HepG2 (cell line): ENCODE results near the gene HES7. TPM values are rescaled to one million over a fixed set of nuclear protein-coding genes. Genes with fewer than 3 reads are reported as not detected.

Experiments used
- CBFB ChIP-seq: sonication (generic); formaldehyde crosslinking; IDR thresholded peaks from 2 replicates; pipeline ENCODE4 v1.4.0; 2020; ENCODE audit warnings: missing genetic modification reagents
- CCAR2 ChIP-seq: fragments of 200-400 bp; formaldehyde crosslinking; optimal IDR thresholded peaks from 2 replicates; pipeline ENCODE3; 2018; ENCODE audit warnings: low read depth, mild to moderate bottlenecking, low read length, moderate library complexity
- CERS6 ChIP-seq: sonication (generic); formaldehyde crosslinking; IDR thresholded peaks from 2 replicates; pipeline ENCODE4 v1.5.0; 2020; ENCODE audit warnings: missing genetic modification reagents
- HIVEP1 ChIP-seq: sonication (generic); formaldehyde crosslinking; IDR thresholded peaks from 2 replicates; pipeline ENCODE4 v1.4.0; 2020; ENCODE audit warnings: mild to moderate bottlenecking, missing genetic modification reagents
- KDM2A ChIP-seq: sonication (generic); formaldehyde crosslinking; IDR thresholded peaks from 2 replicates; pipeline ENCODE4 v1.4.0; 2020; ENCODE audit warnings: low read depth, missing genetic modification reagents, borderline replicate concordance
- KLF16 ChIP-seq, 2 experiments: sonication (generic) in 1 of 2; formaldehyde crosslinking in 1 of 2; IDR thresholded peaks; 2 replicates each; pipeline versions ENCODE4 v1.6.1 to v1.8.0; 2016 to 2023; ENCODE audit warnings: missing genetic modification reagents in 2 of 2, missing compliant biosample characterization in 1 of 2
- MAF1 ChIP-seq: sonication (generic); formaldehyde crosslinking; IDR thresholded peaks from 2 replicates; pipeline ENCODE4 v1.5.0; 2020; ENCODE audit warnings: missing genetic modification reagents, borderline replicate concordance
- MATR3 ChIP-seq: sonication (generic); formaldehyde crosslinking; IDR thresholded peaks from 2 replicates; pipeline ENCODE4 v1.4.0; 2020; ENCODE audit warnings: missing genetic modification reagents
- MIER3 ChIP-seq: IDR thresholded peaks from 2 replicates; pipeline ENCODE4 v1.6.1; 2016; ENCODE audit warnings: missing compliant biosample characterization, borderline replicate concordance
- MXI1 ChIP-seq: IDR thresholded peaks from 3 replicates; pipeline ENCODE4 v1.6.1; 2012; ENCODE audit warnings: low read depth, low read length, inconsistent platforms, borderline replicate concordance
- NFIB ChIP-seq: sonication (generic); formaldehyde crosslinking; IDR thresholded peaks from 2 replicates; pipeline ENCODE4 v1.9.0; 2021; ENCODE audit warnings: missing genetic modification reagents, mild to moderate bottlenecking, borderline replicate concordance
- SALL2 ChIP-seq: sonication (generic); formaldehyde crosslinking; IDR thresholded peaks from 2 replicates; pipeline ENCODE4 v1.8.1; 2023; ENCODE audit warnings: mild to moderate bottlenecking, missing genetic modification reagents, inconsistent platforms
- SNAPC5 ChIP-seq: sonication (generic); formaldehyde crosslinking; IDR thresholded peaks from 2 replicates; pipeline ENCODE4 v1.8.1; 2023; ENCODE audit warnings: mild to moderate bottlenecking, missing genetic modification reagents, borderline replicate concordance
- SP1 ChIP-seq, 2 experiments: fragments of 450-650 bp in 1 of 2; sonication (generic) in 1 of 2; formaldehyde crosslinking in 1 of 2; IDR thresholded peaks; 2 replicates each; pipeline versions ENCODE4 v1.4.0 to v1.6.1; 2016 to 2020; ENCODE audit warnings: missing genetic modification reagents in 1 of 2
- SRF ChIP-seq: IDR thresholded peaks from 2 replicates; pipeline ENCODE4 v1.6.1; 2011; ENCODE audit warnings: mild to moderate bottlenecking, low read depth, low read length, moderate library complexity
- ZFP91 ChIP-seq: sonication (generic); formaldehyde crosslinking; IDR thresholded peaks from 2 replicates; pipeline ENCODE4 v1.9.0; 2022; ENCODE audit warnings: missing genetic modification reagents, mild to moderate bottlenecking, borderline replicate concordance
- ZNF296 ChIP-seq: sonication (generic); formaldehyde crosslinking; conservative IDR thresholded peaks from 2 replicates; pipeline ENCODE4 v1.5.0; 2020; ENCODE audit warnings: mild to moderate bottlenecking, missing genetic modification reagents
- ZNF720 ChIP-seq: sonication (generic); formaldehyde crosslinking; IDR thresholded peaks from 2 replicates; pipeline ENCODE4 v1.4.0; 2020; ENCODE audit warnings: missing genetic modification reagents
- ZNF766 ChIP-seq: sonication (generic); formaldehyde crosslinking; IDR thresholded peaks from 2 replicates; pipeline ENCODE4 v1.5.0; 2020; ENCODE audit warnings: missing genetic modification reagents, borderline replicate concordance
- ZNF777 ChIP-seq: sonication (generic); formaldehyde crosslinking; IDR thresholded peaks from 2 replicates; pipeline ENCODE4 v1.4.0; 2020; ENCODE audit warnings: missing genetic modification reagents
- polyA plus RNA-seq, 8 experiments: library from polyadenylated mRNA; depleted of rRNA in 3 of 8; stranded (reverse) in 7 of 8; unstranded in 1 of 8; fragments of >200 nt; fragmentation: Illumina TruSeq in 4 of 8; extraction: Trizol in 4 of 8; gene quantifications; 2 replicates each; pipeline versions ENCODE4 v1.2.1 to v1.2.3, GENCODE V29; 2011 to 2016; ENCODE audit warnings: low read depth in 4 of 8, missing spikeins in 1 of 8, mixed read lengths in 1 of 8; ENCODE audit not compliant: insufficient read depth in 1 of 8
- total RNA-seq, 5 experiments: library from RNA; depleted of rRNA; stranded (reverse); fragments of >200 nt; fragmentation: Illumina TruSeq; extraction: Trizol; gene quantifications; 2 replicates each; pipeline ENCODE4 v1.2.3, GENCODE V29; 2016; ENCODE audit warnings: low read depth in 1 of 5
- TF ChIP-seq, protein P1 (sequence below): IDR thresholded peaks from 2 replicates; pipeline ENCODE4 v1.6.1; 2016
- TF ChIP-seq, protein P2 (sequence below): sonication (generic); formaldehyde crosslinking; IDR thresholded peaks from 2 replicates; pipeline ENCODE4 v1.9.0; 2021; ENCODE audit warnings: missing genetic modification reagents, borderline replicate concordance

Gene HES7
- total and polyA plus RNA-seq, 2 of the 13 experiments (the other 11 are each of a cell fraction or from before 2014, with no cell fraction given) = not detected

- TF ChIP-seq ZNF766 (CRISPR knock-in tag) = peak; percentile 28; the same call in 1 of the 2 replicates
- TF ChIP-seq ZNF720 = no peak
- TF ChIP-seq SP1 (IDR thresholded peaks at IDR 0.05) = no peak
- TF ChIP-seq SP1 (CRISPR knock-in tag; IDR thresholded peaks at IDR 0.05) = 0 out of 2 replicates have a peak, but pooled peaks have one; percentile 17
- TF ChIP-seq HIVEP1 (CRISPR knock-in tag) = no peak
- TF ChIP-seq MAF1 = peak; percentile 98; the same call in 1 of the 2 replicates
- no peak; the same call in 1 of the 2 replicates for TF ChIP-seq ZFP91
- peak; percentile 42; the same call in 1 of the 3 replicates for TF ChIP-seq MXI1
- TF ChIP-seq ZNF777 = no peak
- TF ChIP-seq, protein P1, sequence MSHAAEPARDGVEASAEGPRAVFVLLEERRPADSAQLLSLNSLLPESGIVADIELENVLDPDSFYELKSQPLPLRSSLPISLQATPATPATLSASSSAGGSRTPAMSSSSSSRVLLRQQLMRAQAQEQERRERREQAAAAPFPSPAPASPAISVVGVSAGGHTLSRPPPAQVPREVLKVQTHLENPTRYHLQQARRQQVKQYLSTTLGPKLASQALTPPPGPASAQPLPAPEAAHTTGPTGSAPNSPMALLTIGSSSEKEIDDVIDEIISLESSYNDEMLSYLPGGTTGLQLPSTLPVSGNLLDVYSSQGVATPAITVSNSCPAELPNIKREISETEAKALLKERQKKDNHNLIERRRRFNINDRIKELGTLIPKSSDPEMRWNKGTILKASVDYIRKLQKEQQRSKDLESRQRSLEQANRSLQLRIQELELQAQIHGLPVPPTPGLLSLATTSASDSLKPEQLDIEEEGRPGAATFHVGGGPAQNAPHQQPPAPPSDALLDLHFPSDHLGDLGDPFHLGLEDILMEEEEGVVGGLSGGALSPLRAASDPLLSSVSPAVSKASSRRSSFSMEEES (CRISPR knock-in tag) = no peak
- no peak for TF ChIP-seq MATR3 (CRISPR knock-in tag)
- 0 out of 2 replicates have a peak, but pooled peaks have one; percentile 37 for TF ChIP-seq SNAPC5 (CRISPR knock-in tag)
- no peak for TF ChIP-seq SALL2
- no peak; the same call in 1 of the 2 replicates for TF ChIP-seq KDM2A
- no peak for TF ChIP-seq NFIB (CRISPR knock-in tag)
- TF ChIP-seq ZNF296 (CRISPR knock-in tag) = no peak
- TF ChIP-seq, protein P2, sequence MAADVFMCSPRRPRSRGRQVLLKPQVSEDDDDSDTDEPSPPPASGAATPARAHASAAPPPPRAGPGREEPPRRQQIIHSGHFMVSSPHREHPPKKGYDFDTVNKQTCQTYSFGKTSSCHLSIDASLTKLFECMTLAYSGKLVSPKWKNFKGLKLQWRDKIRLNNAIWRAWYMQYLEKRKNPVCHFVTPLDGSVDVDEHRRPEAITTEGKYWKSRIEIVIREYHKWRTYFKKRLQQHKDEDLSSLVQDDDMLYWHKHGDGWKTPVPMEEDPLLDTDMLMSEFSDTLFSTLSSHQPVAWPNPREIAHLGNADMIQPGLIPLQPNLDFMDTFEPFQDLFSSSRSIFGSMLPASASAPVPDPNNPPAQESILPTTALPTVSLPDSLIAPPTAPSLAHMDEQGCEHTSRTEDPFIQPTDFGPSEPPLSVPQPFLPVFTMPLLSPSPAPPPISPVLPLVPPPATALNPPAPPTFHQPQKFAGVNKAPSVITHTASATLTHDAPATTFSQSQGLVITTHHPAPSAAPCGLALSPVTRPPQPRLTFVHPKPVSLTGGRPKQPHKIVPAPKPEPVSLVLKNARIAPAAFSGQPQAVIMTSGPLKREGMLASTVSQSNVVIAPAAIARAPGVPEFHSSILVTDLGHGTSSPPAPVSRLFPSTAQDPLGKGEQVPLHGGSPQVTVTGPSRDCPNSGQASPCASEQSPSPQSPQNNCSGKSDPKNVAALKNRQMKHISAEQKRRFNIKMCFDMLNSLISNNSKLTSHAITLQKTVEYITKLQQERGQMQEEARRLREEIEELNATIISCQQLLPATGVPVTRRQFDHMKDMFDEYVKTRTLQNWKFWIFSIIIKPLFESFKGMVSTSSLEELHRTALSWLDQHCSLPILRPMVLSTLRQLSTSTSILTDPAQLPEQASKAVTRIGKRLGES (CRISPR knock-in tag) = 0 out of 2 replicates have a peak, but pooled peaks have one; percentile 42
- no peak for TF ChIP-seq CBFB (CRISPR knock-in tag)
- TF ChIP-seq CERS6 (CRISPR knock-in tag) = no peak
- no peak for TF ChIP-seq SRF
- TF ChIP-seq MIER3 (CRISPR knock-in tag) = no peak
- TF ChIP-seq KLF16 (CRISPR knock-in tag; IDR thresholded peaks at IDR 0.05) = peak in 1 of 2 experiments; percentile 39; a peak in 2 of 4 replicates
- no peak for TF ChIP-seq CCAR2
These were observed 4.9 kb downstream of the HES7 start (continued) for GRCh38 chr17:8118769-8119580.
